ENCODE results near the gene HSPE1.

DNA sequence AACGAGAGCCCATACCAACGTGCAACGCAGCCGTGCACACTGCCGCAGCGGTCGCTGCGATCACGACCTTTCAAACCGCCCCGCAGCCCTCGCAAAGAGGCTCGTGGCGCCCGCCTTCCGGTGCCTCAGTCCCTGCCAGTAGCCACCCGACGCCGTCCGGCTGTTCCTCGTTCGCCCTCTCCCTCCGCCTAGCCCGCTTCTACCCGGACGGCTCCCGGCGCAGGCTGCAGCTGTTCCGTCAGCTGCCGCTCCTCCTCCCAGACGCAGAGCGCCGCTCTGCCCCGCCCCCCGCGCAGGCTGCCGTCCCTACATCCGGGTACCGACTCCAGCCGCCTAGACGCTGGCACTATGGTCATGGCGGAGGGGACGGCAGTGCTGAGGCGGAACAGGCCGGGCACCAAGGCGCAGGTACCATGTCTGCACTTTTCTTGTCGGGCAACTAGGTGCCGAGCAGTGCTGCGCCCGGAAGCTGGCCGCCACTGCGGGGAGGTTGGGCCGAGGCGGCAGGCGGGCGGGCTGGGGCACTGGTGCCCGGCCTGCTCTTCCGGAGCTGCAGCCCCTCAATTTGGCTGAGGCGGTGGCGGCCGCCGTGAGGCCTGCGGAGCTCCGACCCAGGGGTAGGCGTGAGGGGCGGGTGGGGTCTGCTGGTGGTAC lies 15.7 kb downstream of the HSPE1 start, which contains the start of gene MOB4:
- TF ChIP-seq, protein P1, sequence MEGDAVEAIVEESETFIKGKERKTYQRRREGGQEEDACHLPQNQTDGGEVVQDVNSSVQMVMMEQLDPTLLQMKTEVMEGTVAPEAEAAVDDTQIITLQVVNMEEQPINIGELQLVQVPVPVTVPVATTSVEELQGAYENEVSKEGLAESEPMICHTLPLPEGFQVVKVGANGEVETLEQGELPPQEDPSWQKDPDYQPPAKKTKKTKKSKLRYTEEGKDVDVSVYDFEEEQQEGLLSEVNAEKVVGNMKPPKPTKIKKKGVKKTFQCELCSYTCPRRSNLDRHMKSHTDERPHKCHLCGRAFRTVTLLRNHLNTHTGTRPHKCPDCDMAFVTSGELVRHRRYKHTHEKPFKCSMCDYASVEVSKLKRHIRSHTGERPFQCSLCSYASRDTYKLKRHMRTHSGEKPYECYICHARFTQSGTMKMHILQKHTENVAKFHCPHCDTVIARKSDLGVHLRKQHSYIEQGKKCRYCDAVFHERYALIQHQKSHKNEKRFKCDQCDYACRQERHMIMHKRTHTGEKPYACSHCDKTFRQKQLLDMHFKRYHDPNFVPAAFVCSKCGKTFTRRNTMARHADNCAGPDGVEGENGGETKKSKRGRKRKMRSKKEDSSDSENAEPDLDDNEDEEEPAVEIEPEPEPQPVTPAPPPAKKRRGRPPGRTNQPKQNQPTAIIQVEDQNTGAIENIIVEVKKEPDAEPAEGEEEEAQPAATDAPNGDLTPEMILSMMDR (IDR thresholded peaks at IDR 0.05; ENCODE audit: low read depth, low read length), result no peak
- no peak for TF ChIP-seq EZH2phosphoT487 (IDR thresholded peaks at IDR 0.05; ENCODE audit: low read depth)

All from OCI-LY3 (cell line).